Upper lobe of left lung (tissue), 4 donors: ENCODE data around the gene COBLL1.

Experiments
- CTCF ChIP-seq, 6 experiments: fragments of 450-650 bp in 4 of 6; fragments of 200-600 bp in 2 of 6; sonication (generic) in 2 of 6; IDR thresholded peaks; one replicate each; pipeline ENCODE4 v1.5.1; 2016 to 2019; ENCODE audit warnings: antibody characterized with exemption in 6 of 6
- POLR2A ChIP-seq, 4 donors: fragments of 450-650 bp; IDR thresholded peaks; one replicate each; pipeline ENCODE4 v1.5.1; 2016 to 2017; ENCODE audit warnings: antibody characterized with exemption in 4 of 4, mild to moderate bottlenecking in 2 of 4
- POLR2AphosphoS5 ChIP-seq, 2 donors: sonication (generic); formaldehyde crosslinking; IDR thresholded peaks; one replicate each; pipeline ENCODE4 v1.5.1; 2017; ENCODE audit warnings: antibody characterized with exemption in 2 of 2

GRCh38 chr2:164887434-164888144 is 46.0 kb upstream of the COBLL1 start:
- TF ChIP-seq CTCF (IDR thresholded peaks at IDR 0.05), result no peak
- no peak for TF ChIP-seq POLR2A (IDR thresholded peaks at IDR 0.05)
- TF ChIP-seq POLR2AphosphoS5 (IDR thresholded peaks at IDR 0.05), result no peak
